Keratinocyte (primary cell): ENCODE measurements around the gene BORCS6. TPM values are rescaled to one million over a fixed set of nuclear protein-coding genes. Genes with fewer than 3 reads are reported as not detected.

Experiments
- DNase-seq: peaks from one replicate; pipeline ENCODE4 v3.0.0-alpha.2; 2011; ENCODE audit warnings: low read depth, missing footprints, low spot score
- FAIRE-seq: peaks from 2 replicates; lab custom pipeline; 2011; peaks lifted over from hg19 to GRCh38; lab: Jason Lieb, UNC
- H2AFZ ChIP-seq: 2 replicates; pipeline ENCODE4 v1.6.0; 2012; ENCODE audit warnings: low read length, control low read depth, inconsistent platforms; ENCODE audit not compliant: control insufficient read depth
- H3K27ac ChIP-seq: 2 replicates; pipeline ENCODE4 v1.5.1; 2011; ENCODE audit warnings: low read length; ENCODE audit not compliant: control insufficient read depth, insufficient read depth
- H3K27me3 ChIP-seq: 3 replicates; pipeline ENCODE4 v1.6.0; 2011; ENCODE audit warnings: low read length; ENCODE audit not compliant: control insufficient read depth, insufficient read depth; ENCODE audit errors: extremely low read depth
- H3K36me3 ChIP-seq, 2 experiments: 2 replicates in 1 of 2; 3 replicates in 1 of 2; pipeline ENCODE4 v1.5.1; 2011; ENCODE audit warnings: low read length in 2 of 2, mild to moderate bottlenecking in 1 of 2; ENCODE audit not compliant: control insufficient read depth in 2 of 2, insufficient read depth in 2 of 2; ENCODE audit errors: extremely low read depth in 1 of 2
- H3K4me1 ChIP-seq: 3 replicates; pipeline ENCODE4 v1.5.1; 2011; ENCODE audit warnings: low read length; ENCODE audit not compliant: control insufficient read depth, insufficient read depth; ENCODE audit errors: extremely low read depth
- H3K4me2 ChIP-seq: 3 replicates; pipeline ENCODE4 v1.6.0; 2011; ENCODE audit warnings: low read depth, low read length; ENCODE audit not compliant: control insufficient read depth, insufficient read depth; ENCODE audit errors: extremely low read depth
- H3K4me3 ChIP-seq, 3 experiments: fragments of 200-600 bp in 1 of 3; sonication (generic) in 1 of 3; 2 replicates in 2 of 3; 3 replicates in 1 of 3; pipeline ENCODE4 v1.5.1; 2011 to 2016; ENCODE audit warnings: low read length in 3 of 3, mild to moderate bottlenecking in 3 of 3, control low read depth in 2 of 3, inconsistent platforms in 1 of 3, low read depth in 1 of 3, mixed read lengths in 1 of 3, mixed run types in 1 of 3, moderate library complexity in 1 of 3; ENCODE audit not compliant: control insufficient read depth in 2 of 3, insufficient read depth in 2 of 3; ENCODE audit errors: extremely low read depth in 1 of 3
- H3K79me2 ChIP-seq: 2 replicates; pipeline ENCODE4 v1.6.0; 2012; ENCODE audit warnings: low read length; ENCODE audit not compliant: control insufficient read depth, insufficient read depth
- H3K9ac ChIP-seq: 3 replicates; pipeline ENCODE4 v1.6.0; 2011; ENCODE audit warnings: low read length; ENCODE audit not compliant: control insufficient read depth, insufficient read depth; ENCODE audit errors: extremely low read depth
- H3K9me1 ChIP-seq: 3 replicates; pipeline ENCODE4 v1.6.0; 2011; ENCODE audit warnings: low read length; ENCODE audit not compliant: control insufficient read depth, insufficient read depth; ENCODE audit errors: extremely low read depth
- H3K9me3 ChIP-seq: 2 replicates; pipeline ENCODE4 v1.5.1; 2012; ENCODE audit warnings: low read depth, low read length; ENCODE audit not compliant: control insufficient read depth
- H4K20me1 ChIP-seq: 3 replicates; pipeline ENCODE4 v1.6.0; 2011; ENCODE audit warnings: low read length; ENCODE audit not compliant: control insufficient read depth, insufficient read depth; ENCODE audit errors: extremely low read depth
- EZH2 ChIP-seq: IDR thresholded peaks from one replicate; pipeline ENCODE4 v1.6.1; 2012; ENCODE audit warnings: inconsistent platforms, mild to moderate bottlenecking, low read length, moderate library complexity
- dilution Hi-C: fragments of 300-500 bp; cut with MboI; formaldehyde crosslinking; loops from one replicate; pipeline ENCODE4 v1.7.0; 2020; ENCODE audit warnings: low sequenced_read_pairs; ENCODE audit not compliant: extremely low pct_ligation_motif_present
- polyA plus RNA-seq, 5 experiments: library from polyadenylated mRNA; depleted of rRNA in 3 of 5; stranded (reverse) in 3 of 5; stranded (forward) in 1 of 5; unstranded in 1 of 5; fragments of >200 nt; gene quantifications; 1 replicate in 1 of 5; 2 replicates in 3 of 5; 3 replicates in 1 of 5; pipeline versions ENCODE4 v1.2.1 to v1.2.3, GENCODE V29; 2011 to 2012; ENCODE audit warnings: missing spikeins in 2 of 5, low read depth in 1 of 5, low replicate concordance in 1 of 5
- TF ChIP-seq, protein P1 (sequence below), 3 experiments: IDR thresholded peaks in 1 of 3; conservative IDR thresholded peaks in 1 of 3; optimal IDR thresholded peaks in 1 of 3; 2 replicates in 2 of 3; 3 replicates in 1 of 3; pipeline versions ENCODE3 to v1.5.1; 2011; ENCODE audit warnings: low read length in 3 of 3, mild to moderate bottlenecking in 3 of 3, moderate library complexity in 2 of 3, control low read depth in 1 of 3, inconsistent platforms in 1 of 3; ENCODE audit not compliant: insufficient read depth in 2 of 3; ENCODE audit errors: extremely low read depth in 1 of 3

The BORCS6 gene
- polyA plus RNA-seq, 1 donor (not counting 4 experiments of a cell fraction or from before 2014, with no cell fraction given): 4.2 TPM

GRCh38 chr17:8159032-8159400, 31.0 kb downstream of the BORCS6 start:
- H3K9me1 ChIP-seq: no peaks in the 10 kb centered on the region
- dilution Hi-C loops: no loop called here
- no peak overlapping the region for H3K4me2 ChIP-seq
- no peak overlapping the region for H3K27ac ChIP-seq
- no peaks in the 10 kb centered on the region for H4K20me1 ChIP-seq
- peaks cover 12 to 26% of the 10 kb centered on the region in 2 experiments for H3K36me3 ChIP-seq
- no peak overlapping the region for H3K4me3 ChIP-seq
- DNase-seq: no peak
- peaks cover 28% of the 10 kb centered on the region for H3K4me1 ChIP-seq
- no peaks in the 10 kb centered on the region for H3K27me3 ChIP-seq
- H3K79me2 ChIP-seq: peaks cover 36% of the 10 kb centered on the region
- no peak for FAIRE-seq
- no peak overlapping the region for H2AFZ ChIP-seq
- H3K9ac ChIP-seq: peak overlapping the region; percentile 68
- H3K9me3 ChIP-seq: no peaks in the 10 kb centered on the region
- TF ChIP-seq EZH2: no peak
- TF ChIP-seq, protein P1, sequence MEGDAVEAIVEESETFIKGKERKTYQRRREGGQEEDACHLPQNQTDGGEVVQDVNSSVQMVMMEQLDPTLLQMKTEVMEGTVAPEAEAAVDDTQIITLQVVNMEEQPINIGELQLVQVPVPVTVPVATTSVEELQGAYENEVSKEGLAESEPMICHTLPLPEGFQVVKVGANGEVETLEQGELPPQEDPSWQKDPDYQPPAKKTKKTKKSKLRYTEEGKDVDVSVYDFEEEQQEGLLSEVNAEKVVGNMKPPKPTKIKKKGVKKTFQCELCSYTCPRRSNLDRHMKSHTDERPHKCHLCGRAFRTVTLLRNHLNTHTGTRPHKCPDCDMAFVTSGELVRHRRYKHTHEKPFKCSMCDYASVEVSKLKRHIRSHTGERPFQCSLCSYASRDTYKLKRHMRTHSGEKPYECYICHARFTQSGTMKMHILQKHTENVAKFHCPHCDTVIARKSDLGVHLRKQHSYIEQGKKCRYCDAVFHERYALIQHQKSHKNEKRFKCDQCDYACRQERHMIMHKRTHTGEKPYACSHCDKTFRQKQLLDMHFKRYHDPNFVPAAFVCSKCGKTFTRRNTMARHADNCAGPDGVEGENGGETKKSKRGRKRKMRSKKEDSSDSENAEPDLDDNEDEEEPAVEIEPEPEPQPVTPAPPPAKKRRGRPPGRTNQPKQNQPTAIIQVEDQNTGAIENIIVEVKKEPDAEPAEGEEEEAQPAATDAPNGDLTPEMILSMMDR (optimal IDR thresholded peaks at IDR 0.05 in 1 of 3, IDR thresholded peaks at IDR 0.05 in 1 of 3, conservative IDR thresholded peaks at IDR 0.05 in 1 of 3; ENCODE audit: extremely low read depth in 1 of 3, insufficient read depth in 2 of 3, low read length in 3 of 3): no peak

- Histone ChIP-seq H3K27ac (peak overlapping the region; percentile 69), H3K4me2 (peak overlapping the region; percentile 62), H4K20me1 (no peaks in the 10 kb centered on the region), H3K4me1 (peaks cover 28% of the 10 kb centered on the region), H3K27me3 (no peaks in the 10 kb centered on the region), H3K4me3 (no peak overlapping the region), H3K79me2 (peaks cover 36% of the 10 kb centered on the region), H3K9ac (peak overlapping the region; percentile 68), H3K9me1 (peaks cover under 1% of the 10 kb centered on the region), H3K36me3 (peaks cover 12 to 26% of the 10 kb centered on the region in 2 experiments), H3K9me3 (no peaks in the 10 kb centered on the region), H2AFZ (no peak overlapping the region)
- dilution Hi-C loops: no loop called here
- no peak for TF ChIP-seq EZH2
- TF ChIP-seq, protein P1 (optimal IDR thresholded peaks at IDR 0.05 in 1 of 3, IDR thresholded peaks at IDR 0.05 in 1 of 3, conservative IDR thresholded peaks at IDR 0.05 in 1 of 3; ENCODE audit: extremely low read depth in 1 of 3, insufficient read depth in 2 of 3, low read length in 3 of 3): peak; percentile 83 to 93 (median 92)
- no peak for DNase-seq
- peak; percentile 81 for FAIRE-seq
Observed at GRCh38 chr17:8158267-8159031, 31.5 kb downstream of the BORCS6 start.
